Measurements from ENCODE around the gene CFAP99.

The CFAP99 gene

GRCh38 chr4:2441393-2442174, 22.8 kb downstream of the CFAP99 start:
- no peak for TF ChIP-seq SIN3A (IDR thresholded peaks at IDR 0.05; ENCODE audit: borderline replicate concordance, insufficient read depth, low read length)
- TF ChIP-seq FOXP2 (optimal IDR thresholded peaks at IDR 0.05; ENCODE audit: borderline replicate concordance, extremely low read depth, extremely low read length, insufficient read depth) = peak; percentile 29

GRCh38 chr4:2442175-2442993, 23.6 kb downstream of the CFAP99 start:
- TF ChIP-seq POLR2AphosphoS5 (IDR thresholded peaks at IDR 0.05; ENCODE audit: low read depth, low read length) (no peak), REST (IDR thresholded peaks at IDR 0.05; ENCODE audit: insufficient read depth in 1 of 2, low read depth in 2 of 2, low read length in 2 of 2) (no peak), TAF1 (IDR thresholded peaks at IDR 0.05; ENCODE audit: borderline replicate concordance, insufficient read depth, low read length) (no peak)

- no peak for TF ChIP-seq TAF1 (IDR thresholded peaks at IDR 0.05; ENCODE audit: borderline replicate concordance, insufficient read depth, low read length)
- TF ChIP-seq SIN3A (IDR thresholded peaks at IDR 0.05; ENCODE audit: borderline replicate concordance, insufficient read depth, low read length) = no peak
- TF ChIP-seq POLR2AphosphoS5 (IDR thresholded peaks at IDR 0.05; ENCODE audit: low read depth, low read length) = no peak
- no peak for TF ChIP-seq REST (IDR thresholded peaks at IDR 0.05; ENCODE audit: insufficient read depth in 1 of 2, low read depth in 2 of 2, low read length in 2 of 2)
- no peak for TF ChIP-seq FOXP2 (optimal IDR thresholded peaks at IDR 0.05; ENCODE audit: borderline replicate concordance, extremely low read depth, extremely low read length, insufficient read depth)
Observed at GRCh38 chr4:2443061-2443730, 24.4 kb downstream of the CFAP99 start.

GRCh38 chr4:2443956-2444740, 25.4 kb downstream of the CFAP99 start:
- TF ChIP-seq TAF1 (IDR thresholded peaks at IDR 0.05; ENCODE audit: borderline replicate concordance, insufficient read depth, low read length) (no peak), POLR2AphosphoS5 (IDR thresholded peaks at IDR 0.05; ENCODE audit: low read depth, low read length) (no peak), REST (IDR thresholded peaks at IDR 0.05; ENCODE audit: insufficient read depth in 1 of 2, low read depth in 2 of 2, low read length in 2 of 2) (no peak), SIN3A (IDR thresholded peaks at IDR 0.05; ENCODE audit: borderline replicate concordance, insufficient read depth, low read length) (no peak), FOXP2 (optimal IDR thresholded peaks at IDR 0.05; ENCODE audit: borderline replicate concordance, extremely low read depth, extremely low read length, insufficient read depth) (no peak)

- TF ChIP-seq SIN3A (IDR thresholded peaks at IDR 0.05; ENCODE audit: borderline replicate concordance, insufficient read depth, low read length) = no peak
- TF ChIP-seq FOXP2 (optimal IDR thresholded peaks at IDR 0.05; ENCODE audit: borderline replicate concordance, extremely low read depth, extremely low read length, insufficient read depth) = no peak
- no peak for TF ChIP-seq REST (IDR thresholded peaks at IDR 0.05; ENCODE audit: insufficient read depth in 1 of 2, low read depth in 2 of 2, low read length in 2 of 2)
- TF ChIP-seq TAF1 (IDR thresholded peaks at IDR 0.05; ENCODE audit: borderline replicate concordance, insufficient read depth, low read length) = no peak
- TF ChIP-seq POLR2AphosphoS5 (IDR thresholded peaks at IDR 0.05; ENCODE audit: low read depth, low read length) = no peak
Observed at GRCh38 chr4:2445130-2445529, 26.4 kb downstream of the CFAP99 start.
